Nephron progenitor cell (in vitro differentiated cells): Measurements from ENCODE around the gene H6PD.

Experiments
- DNase-seq: peaks from one replicate; pipeline ENCODE4 v3.0.0; 2021
- H3K27ac Mint-ChIP-seq: 2 replicates; pipeline ENCODE4 v1.8.0; 2021; ENCODE audit warnings: mild to moderate bottlenecking, moderate library complexity, mixed read lengths
- H3K27me3 Mint-ChIP-seq: 2 replicates; pipeline ENCODE4 v1.8.0; 2021; ENCODE audit warnings: mild to moderate bottlenecking, low read depth, mixed read lengths; ENCODE audit not compliant: poor library complexity
- H3K36me3 Mint-ChIP-seq: 2 replicates; pipeline ENCODE4 v1.8.0; 2021; ENCODE audit warnings: low read depth, mixed read lengths
- H3K4me1 Mint-ChIP-seq: 2 replicates; pipeline ENCODE4 v1.8.0; 2021; ENCODE audit warnings: mixed read lengths
- H3K4me3 Mint-ChIP-seq: 2 replicates; pipeline ENCODE4 v1.8.0; 2021; ENCODE audit warnings: mild to moderate bottlenecking, moderate library complexity, mixed read lengths
- H3K9me3 Mint-ChIP-seq: 2 replicates; pipeline ENCODE4 v1.8.0; 2021; ENCODE audit warnings: mild to moderate bottlenecking, moderate library complexity, mixed read lengths
- TF ChIP-seq, protein P1 (sequence below): fragments of 200-600 bp; sonication (generic); IDR thresholded peaks from 2 replicates; pipeline ENCODE4 v1.5.0; 2021; ENCODE audit warnings: antibody characterized with exemption

The H6PD gene

DNA sequence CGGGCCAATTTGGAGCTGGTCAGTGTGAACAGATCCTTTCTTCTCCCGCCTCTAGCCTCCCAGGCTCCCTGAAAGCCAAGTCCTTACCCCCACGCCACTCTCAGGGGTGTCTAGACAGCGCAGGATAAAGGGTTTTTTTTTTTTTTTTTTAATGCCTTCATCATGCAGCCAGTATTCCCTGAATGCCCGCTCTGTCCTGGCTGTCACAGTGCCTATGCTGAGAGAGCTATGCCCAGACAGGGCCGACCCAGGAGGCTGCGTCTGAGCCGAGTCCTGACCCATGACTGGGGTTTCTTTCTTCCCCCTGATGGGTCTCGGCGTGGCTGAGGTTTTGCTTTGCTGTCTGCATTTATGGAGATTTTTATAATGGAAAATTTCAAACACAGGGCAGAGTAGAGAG is 76.5 kb downstream of the H6PD start:
- H3K4me1 Mint-ChIP-seq: peaks cover 74% of the 10 kb centered on the region
- peaks cover 5% of the 10 kb centered on the region for H3K27me3 Mint-ChIP-seq
- TF ChIP-seq, protein P1, sequence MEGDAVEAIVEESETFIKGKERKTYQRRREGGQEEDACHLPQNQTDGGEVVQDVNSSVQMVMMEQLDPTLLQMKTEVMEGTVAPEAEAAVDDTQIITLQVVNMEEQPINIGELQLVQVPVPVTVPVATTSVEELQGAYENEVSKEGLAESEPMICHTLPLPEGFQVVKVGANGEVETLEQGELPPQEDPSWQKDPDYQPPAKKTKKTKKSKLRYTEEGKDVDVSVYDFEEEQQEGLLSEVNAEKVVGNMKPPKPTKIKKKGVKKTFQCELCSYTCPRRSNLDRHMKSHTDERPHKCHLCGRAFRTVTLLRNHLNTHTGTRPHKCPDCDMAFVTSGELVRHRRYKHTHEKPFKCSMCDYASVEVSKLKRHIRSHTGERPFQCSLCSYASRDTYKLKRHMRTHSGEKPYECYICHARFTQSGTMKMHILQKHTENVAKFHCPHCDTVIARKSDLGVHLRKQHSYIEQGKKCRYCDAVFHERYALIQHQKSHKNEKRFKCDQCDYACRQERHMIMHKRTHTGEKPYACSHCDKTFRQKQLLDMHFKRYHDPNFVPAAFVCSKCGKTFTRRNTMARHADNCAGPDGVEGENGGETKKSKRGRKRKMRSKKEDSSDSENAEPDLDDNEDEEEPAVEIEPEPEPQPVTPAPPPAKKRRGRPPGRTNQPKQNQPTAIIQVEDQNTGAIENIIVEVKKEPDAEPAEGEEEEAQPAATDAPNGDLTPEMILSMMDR: no peak
- no peak overlapping the region for H3K4me3 Mint-ChIP-seq
- H3K9me3 Mint-ChIP-seq: no peaks in the 10 kb centered on the region
- H3K27ac Mint-ChIP-seq: no peak overlapping the region
- H3K36me3 Mint-ChIP-seq: no peaks in the 10 kb centered on the region
- no peak for DNase-seq

DNA sequence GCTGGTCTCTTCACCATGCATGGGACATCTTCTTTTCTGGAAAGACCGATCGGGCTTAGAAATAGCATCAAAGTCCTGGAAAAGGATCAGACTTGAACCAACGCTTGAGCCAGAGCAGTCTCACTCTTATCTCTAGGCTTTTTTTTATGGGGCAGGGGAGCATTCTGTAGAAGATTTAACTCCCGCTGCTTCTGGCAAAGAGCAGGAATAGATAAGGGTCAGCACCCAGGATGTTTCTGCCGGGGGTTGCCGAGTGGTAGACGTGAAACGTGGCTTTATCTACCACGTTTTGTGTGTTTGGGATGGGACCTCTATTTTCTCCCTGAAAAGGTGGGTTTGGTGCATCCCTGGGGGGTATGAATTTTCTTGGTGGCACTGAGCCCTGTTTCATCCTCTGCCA is 76.9 kb downstream of the H6PD start:
- Mint-ChIP-seq H3K4me1 (peaks cover 70% of the 10 kb centered on the region), H3K27me3 (peaks cover 5% of the 10 kb centered on the region), H3K4me3 (no peak overlapping the region), H3K36me3 (no peaks in the 10 kb centered on the region), H3K9me3 (no peaks in the 10 kb centered on the region), H3K27ac (peak overlapping the region; percentile 59)
- TF ChIP-seq, protein P1: no peak
- no peak for DNase-seq

DNA sequence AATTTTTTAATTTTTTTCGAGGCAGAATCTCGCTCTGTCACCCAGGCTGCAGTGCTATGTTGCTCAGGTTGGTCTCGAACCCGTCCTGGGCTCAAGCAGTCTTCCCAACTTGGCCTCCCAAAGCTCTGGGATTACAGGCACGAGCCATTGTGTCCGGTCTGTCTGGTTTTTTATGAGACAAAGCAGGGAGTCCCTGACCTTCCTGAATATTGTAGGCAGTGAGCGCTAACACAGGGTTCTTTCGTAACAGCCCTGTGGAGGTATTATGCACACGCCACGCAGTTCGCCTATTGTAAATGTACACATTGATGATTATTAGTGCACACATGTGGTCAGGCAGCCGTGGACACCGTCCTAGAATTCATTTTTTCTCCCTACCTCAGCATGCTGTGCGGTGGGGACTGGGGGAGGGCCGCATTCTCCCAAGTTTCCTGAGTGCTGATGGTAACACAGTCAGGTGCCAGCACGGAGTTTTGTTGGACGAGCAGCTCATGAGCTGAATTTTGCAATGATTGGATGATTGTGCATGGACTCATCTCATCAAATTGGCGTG is 77.7 kb downstream of the H6PD start:
- Mint-ChIP-seq H3K4me3 (no peak overlapping the region), H3K36me3 (no peaks in the 10 kb centered on the region), H3K9me3 (no peaks in the 10 kb centered on the region), H3K4me1 (peaks cover 69% of the 10 kb centered on the region), H3K27ac (no peak overlapping the region), H3K27me3 (peaks cover 5% of the 10 kb centered on the region)
- no peak for DNase-seq
- TF ChIP-seq, protein P1: no peak

DNA sequence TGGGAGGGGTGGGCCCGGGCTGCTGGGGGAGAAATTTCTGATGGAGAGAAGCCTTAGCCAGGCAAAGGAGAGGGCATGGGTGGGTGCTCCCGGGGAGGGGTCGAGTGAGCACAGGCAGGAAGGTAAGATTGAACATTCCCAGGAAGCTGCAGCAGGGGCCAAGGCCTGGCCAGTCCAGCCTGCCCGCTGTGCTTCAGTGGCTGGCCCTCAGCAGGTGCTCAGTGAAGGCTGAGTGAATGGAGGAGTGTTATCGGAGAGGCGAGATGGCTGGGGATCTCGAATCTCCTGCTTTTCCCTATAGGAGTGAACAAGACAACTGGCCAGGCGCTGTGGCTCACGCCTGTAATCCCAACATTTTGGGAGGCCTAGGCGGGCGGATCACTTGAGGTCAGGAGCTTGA is 79.0 kb downstream of the H6PD start:
- Mint-ChIP-seq H3K27ac (peak overlapping the region; percentile 64), H3K4me3 (no peak overlapping the region), H3K27me3 (peaks cover 5% of the 10 kb centered on the region), H3K4me1 (peaks cover 72% of the 10 kb centered on the region), H3K36me3 (no peaks in the 10 kb centered on the region), H3K9me3 (no peaks in the 10 kb centered on the region)
- TF ChIP-seq, protein P1: no peak
- no peak for DNase-seq

DNA sequence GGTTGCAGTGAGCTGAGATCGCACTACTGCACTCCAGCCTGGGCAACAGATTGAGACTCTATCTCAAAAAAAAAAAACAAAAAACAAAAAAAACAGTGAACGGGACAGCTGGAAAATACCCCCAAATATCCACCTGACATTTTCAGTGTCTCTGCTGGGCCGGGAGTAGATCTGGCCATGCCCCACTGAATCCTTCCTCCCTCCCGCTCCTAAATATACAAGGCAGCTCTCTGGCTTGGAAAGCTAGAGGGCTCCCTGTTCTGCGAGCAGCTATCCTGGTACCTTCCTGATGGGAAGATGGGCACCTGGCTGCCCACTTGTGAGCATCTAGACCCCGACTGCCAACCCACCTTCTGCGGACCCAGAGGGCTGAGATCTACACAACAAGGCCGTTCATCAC is 79.5 kb downstream of the H6PD start:
- no peak for DNase-seq
- no peak overlapping the region for H3K27ac Mint-ChIP-seq
- no peak overlapping the region for H3K4me3 Mint-ChIP-seq
- H3K36me3 Mint-ChIP-seq: no peaks in the 10 kb centered on the region
- TF ChIP-seq, protein P1: no peak
- H3K27me3 Mint-ChIP-seq: peaks cover 7% of the 10 kb centered on the region
- H3K4me1 Mint-ChIP-seq: peaks cover 72% of the 10 kb centered on the region
- no peaks in the 10 kb centered on the region for H3K9me3 Mint-ChIP-seq

DNA sequence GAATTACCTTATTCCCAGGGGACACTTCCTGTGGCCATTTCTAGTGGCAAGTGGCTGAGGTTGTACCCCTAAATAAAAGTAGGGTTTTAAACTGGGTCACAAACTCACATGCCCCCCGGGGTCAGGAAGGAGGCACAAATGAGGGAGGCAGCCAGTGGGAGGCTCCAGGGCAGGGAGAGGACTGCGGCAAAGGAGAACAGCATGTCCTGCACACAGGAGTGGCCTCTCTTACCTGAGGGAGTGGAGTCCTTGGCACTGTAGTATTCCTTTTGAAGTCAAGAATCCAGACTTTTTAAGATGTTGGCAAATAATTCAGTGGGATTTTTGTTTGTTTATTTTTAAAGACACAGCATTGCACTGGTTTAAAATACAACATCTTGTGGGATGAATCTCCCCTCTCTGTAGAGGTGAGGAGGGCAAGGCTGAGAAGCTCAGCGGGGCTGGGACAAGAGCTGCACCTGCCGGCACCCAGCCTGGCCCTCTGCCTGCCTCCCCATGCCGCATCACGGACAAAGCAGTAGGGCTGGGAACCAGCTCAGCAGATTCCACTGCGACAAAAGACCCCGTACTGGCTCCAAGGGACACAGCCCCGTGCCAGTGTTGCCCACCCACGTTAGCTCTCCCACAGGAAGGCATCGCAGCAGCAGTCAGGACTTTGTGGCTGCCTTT is 80.3 kb downstream of the H6PD start:
- H3K4me1 Mint-ChIP-seq: peaks cover 75% of the 10 kb centered on the region
- H3K27me3 Mint-ChIP-seq: peaks cover 7% of the 10 kb centered on the region
- H3K4me3 Mint-ChIP-seq: no peak overlapping the region
- H3K27ac Mint-ChIP-seq: no peak overlapping the region
- no peaks in the 10 kb centered on the region for H3K36me3 Mint-ChIP-seq
- TF ChIP-seq, protein P1: no peak
- no peak for DNase-seq
- H3K9me3 Mint-ChIP-seq: no peaks in the 10 kb centered on the region
